ENCODE measurements around the gene AP5S1.

The AP5S1 gene

DNA sequence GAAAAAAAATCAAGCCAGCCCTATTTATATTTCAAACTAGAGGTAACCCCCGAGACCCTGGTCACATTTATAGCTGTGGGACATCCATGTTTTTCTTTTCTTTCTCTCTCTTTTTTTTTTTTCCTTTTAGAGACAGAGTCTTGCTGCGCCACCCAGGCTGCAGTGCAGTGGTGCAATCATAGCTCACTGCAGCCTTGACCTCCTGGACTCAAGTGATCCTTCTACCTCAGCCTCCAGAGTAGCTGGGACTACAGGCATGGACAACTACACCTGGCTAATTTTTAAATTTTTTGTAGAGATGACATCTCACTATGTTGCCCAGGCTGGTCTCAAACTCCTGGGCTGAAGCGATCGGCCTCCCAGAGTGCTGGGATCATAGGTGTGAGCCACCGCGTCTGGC, 38.3 kb downstream of the AP5S1 start:
- Histone ChIP-seq H3K36me3 (peaks cover 55% of the 10 kb centered on the region), H3K27me3 (no peaks in the 10 kb centered on the region), H3K4me3 (ENCODE audit: low read depth, low read length) (no peak overlapping the region), H3K9me3 (no peaks in the 10 kb centered on the region), H3K4me1 (no peaks in the 10 kb centered on the region)
- DNase-seq = no peak
- TF ChIP-seq, protein P1, sequence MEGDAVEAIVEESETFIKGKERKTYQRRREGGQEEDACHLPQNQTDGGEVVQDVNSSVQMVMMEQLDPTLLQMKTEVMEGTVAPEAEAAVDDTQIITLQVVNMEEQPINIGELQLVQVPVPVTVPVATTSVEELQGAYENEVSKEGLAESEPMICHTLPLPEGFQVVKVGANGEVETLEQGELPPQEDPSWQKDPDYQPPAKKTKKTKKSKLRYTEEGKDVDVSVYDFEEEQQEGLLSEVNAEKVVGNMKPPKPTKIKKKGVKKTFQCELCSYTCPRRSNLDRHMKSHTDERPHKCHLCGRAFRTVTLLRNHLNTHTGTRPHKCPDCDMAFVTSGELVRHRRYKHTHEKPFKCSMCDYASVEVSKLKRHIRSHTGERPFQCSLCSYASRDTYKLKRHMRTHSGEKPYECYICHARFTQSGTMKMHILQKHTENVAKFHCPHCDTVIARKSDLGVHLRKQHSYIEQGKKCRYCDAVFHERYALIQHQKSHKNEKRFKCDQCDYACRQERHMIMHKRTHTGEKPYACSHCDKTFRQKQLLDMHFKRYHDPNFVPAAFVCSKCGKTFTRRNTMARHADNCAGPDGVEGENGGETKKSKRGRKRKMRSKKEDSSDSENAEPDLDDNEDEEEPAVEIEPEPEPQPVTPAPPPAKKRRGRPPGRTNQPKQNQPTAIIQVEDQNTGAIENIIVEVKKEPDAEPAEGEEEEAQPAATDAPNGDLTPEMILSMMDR (IDR thresholded peaks at IDR 0.05; ENCODE audit: low read depth, low read length) = no peak

DNA sequence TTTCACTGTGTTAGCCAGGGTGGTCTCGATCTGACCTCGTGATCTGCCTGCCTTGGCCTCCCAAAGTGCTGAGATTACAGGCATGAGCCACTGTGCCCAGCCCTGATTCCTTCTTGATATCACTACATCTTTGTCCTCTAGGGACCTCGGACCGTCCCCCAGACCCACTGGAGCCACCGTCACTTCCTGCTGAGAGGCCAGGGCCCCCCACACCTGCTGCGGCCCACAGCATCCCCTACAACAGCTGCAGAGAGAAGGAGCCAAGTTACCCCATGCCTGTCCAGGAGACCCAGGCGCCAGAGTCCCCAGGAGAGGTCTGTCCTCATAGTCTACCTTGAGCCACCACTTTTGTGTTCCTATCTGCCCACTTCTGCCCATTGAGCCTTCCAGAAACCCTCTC, 40.8 kb downstream of the AP5S1 start:
- TF ChIP-seq, protein P1 (IDR thresholded peaks at IDR 0.05; ENCODE audit: low read depth, low read length) = no peak
- Histone ChIP-seq H3K9me3 (no peaks in the 10 kb centered on the region), H3K4me1 (no peaks in the 10 kb centered on the region), H3K27me3 (no peaks in the 10 kb centered on the region), H3K36me3 (peaks cover 66% of the 10 kb centered on the region), H3K4me3 (ENCODE audit: low read depth, low read length) (no peak overlapping the region)
- DNase-seq = no peak

DNA sequence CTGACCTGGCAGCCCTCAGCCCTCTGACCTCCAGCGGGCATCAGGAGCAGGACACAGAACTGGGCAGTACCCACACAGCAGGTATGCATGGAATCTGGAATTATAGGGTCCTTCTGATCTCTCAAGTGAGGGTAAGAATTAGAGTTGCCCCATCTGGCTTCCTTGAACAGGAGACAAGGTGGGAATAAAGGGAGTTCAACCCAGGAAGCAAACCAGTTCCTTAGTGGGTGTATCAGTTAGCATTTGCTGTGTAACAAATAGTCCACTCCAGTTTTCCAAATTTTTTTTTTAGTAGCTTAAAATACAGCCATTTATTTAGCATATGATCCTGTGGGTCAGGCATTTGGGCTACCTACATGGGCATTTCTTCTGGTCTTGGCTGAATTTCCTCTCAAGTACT, 42.0 kb downstream of the AP5S1 start:
- Histone ChIP-seq H3K4me1 (no peaks in the 10 kb centered on the region), H3K36me3 (peaks cover 64% of the 10 kb centered on the region), H3K27me3 (no peaks in the 10 kb centered on the region), H3K4me3 (ENCODE audit: low read depth, low read length) (no peak overlapping the region), H3K9me3 (no peaks in the 10 kb centered on the region)
- DNase-seq = no peak
- TF ChIP-seq, protein P1 (IDR thresholded peaks at IDR 0.05; ENCODE audit: low read depth, low read length) = no peak

DNA sequence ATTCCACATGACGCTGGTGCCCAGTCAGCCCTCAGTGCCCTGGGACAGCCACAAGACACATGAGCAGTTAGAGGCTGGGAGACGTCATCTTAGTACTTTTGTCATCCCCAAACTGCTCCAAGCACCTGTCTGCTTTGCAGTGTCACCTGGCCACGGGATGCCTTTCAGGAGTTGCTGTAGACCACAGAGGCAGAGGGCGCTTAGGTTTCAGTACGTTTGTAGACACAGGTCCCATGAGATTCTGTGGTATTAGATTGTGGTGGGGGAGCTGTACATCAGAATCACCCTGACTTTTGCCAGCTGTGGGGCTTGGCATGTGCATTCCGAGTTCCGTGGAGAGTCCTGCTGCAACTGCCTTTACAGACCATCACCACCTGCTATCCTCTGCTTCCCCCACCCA, 43.0 kb downstream of the AP5S1 start:
- TF ChIP-seq, protein P1 (IDR thresholded peaks at IDR 0.05; ENCODE audit: low read depth, low read length) = no peak
- no peaks in the 10 kb centered on the region for H3K4me1 ChIP-seq

DNA sequence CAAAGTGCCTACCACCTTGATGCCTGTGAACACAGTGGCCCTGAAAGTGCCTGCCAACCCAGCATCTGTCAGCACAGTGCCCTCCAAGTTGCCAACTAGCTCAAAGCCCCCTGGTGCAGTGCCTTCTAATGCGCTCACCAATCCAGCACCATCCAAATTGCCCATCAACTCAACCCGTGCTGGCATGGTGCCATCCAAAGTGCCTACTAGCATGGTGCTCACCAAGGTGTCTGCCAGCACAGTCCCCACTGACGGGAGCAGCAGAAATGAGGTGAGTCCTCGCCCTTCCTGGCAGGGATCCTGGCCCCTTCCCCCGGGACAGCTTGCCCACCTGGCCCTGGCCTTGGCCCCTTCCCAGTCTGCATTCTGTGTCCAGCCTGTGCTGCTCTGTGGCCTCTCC, 44.2 kb downstream of the AP5S1 start:
- Histone ChIP-seq H3K4me3 (ENCODE audit: low read depth, low read length) (no peak overlapping the region), H3K4me1 (no peaks in the 10 kb centered on the region), H3K36me3 (peaks cover 54% of the 10 kb centered on the region), H3K27me3 (no peaks in the 10 kb centered on the region), H3K9me3 (no peaks in the 10 kb centered on the region)
- no peak for DNase-seq
- TF ChIP-seq, protein P1 (IDR thresholded peaks at IDR 0.05; ENCODE audit: low read depth, low read length) = no peak

More for the DNA sequence above, 43.0 kb downstream of the AP5S1 start:
- no peak for DNase-seq
- Histone ChIP-seq H3K27me3 (no peaks in the 10 kb centered on the region), H3K4me3 (ENCODE audit: low read depth, low read length) (no peak overlapping the region), H3K9me3 (no peaks in the 10 kb centered on the region), H3K36me3 (peaks cover 54% of the 10 kb centered on the region)

DNA sequence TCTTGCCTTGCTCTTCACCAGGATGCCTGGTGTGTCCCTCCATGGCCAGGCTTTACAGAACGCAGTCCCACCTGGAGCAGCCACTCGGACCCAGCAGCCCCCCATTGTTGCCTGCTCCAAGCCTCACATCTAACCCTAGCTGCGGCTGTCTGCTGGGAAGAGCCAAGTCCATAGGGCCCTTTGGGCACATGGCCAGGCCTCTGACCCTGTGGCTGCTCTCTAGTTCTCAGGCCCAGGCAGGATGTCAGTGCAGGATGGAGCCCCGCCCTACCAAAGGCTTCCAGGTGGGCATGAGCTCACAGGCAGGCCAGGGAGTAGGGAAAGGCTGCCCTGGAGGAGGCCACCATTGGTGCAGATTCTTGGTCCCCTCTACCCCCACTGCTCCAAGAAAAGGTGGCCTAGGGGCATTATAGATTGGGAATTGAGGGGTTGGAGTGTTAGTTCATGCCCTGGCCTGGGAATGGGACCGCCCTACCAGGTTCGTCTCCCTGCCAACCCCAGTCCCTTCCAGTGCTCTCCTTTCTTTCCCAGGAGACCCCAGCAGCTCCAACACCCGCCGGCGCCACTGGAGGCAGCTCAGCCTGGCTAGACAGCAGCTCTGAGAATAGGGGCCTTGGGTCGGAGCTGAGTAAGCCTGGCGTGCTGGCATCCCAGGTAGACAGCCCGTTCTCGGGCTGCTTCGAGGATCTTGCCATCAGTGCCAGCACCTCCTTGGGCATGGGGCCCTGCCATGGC, 45.0 kb downstream of the AP5S1 start:
- H3K4me1 ChIP-seq = no peaks in the 10 kb centered on the region
- no peaks in the 10 kb centered on the region for H3K27me3 ChIP-seq
- H3K36me3 ChIP-seq = peaks cover 53% of the 10 kb centered on the region
- TF ChIP-seq, protein P1 (IDR thresholded peaks at IDR 0.05; ENCODE audit: low read depth, low read length) = no peak
- no peaks in the 10 kb centered on the region for H3K9me3 ChIP-seq
- no peak overlapping the region for H3K4me3 ChIP-seq (ENCODE audit: low read depth, low read length)
- no peak for DNase-seq

All from BE2C (cell line).